Measurements from ENCODE around the gene DIS3L2.

DNA sequence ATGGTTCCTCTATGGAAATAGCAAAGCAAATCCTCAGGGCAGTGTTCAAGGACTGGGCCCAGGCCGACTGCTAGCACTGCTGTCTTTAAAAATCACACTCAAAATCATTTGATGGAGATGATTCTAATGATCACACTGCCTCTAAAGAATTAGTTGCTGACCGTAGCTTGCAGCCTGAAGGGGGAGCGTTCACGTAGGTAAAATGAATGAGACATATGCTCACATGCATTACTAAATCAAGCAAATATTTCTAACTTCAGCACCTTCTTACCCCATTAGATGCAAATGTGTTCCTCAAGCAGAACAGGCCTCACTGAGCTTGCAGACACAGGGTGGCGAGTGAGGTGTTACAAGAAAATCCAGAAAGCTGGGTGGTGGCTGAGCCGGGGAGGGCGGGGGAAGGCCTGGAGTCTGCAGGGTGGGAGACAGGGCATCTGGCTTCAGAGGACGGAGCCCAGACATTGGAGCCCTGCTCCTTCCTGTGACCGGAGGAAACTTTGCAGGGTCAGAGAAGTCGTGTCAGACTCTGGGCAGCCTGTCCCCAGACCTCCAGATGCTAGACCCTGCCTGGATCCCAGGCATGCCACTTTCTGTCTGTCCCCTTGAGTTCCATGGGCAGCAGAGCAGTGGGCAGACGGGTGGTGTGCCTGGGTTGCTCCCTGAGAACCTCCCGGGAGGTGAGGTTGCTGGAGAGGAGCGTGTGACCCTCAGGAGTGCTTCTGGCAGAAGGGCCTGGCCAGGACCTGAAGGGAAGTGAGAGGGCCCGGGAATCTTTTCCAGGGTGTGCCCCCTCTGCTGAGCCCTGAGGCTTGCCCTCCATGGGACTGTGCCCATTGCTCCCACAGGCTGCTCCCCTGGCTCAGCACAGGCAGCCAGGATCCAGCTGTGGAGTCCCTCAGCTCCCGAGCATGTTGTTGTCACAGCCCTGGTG is 28.3 kb upstream of the DIS3L2 start:
- TF ChIP-seq POLR2AphosphoS5 (IDR thresholded peaks at IDR 0.05; ENCODE audit: low read depth, low read length), result no peak
- TF ChIP-seq POLR2A (IDR thresholded peaks at IDR 0.05; ENCODE audit: low read depth, low read length), result no peak

Measured in GM12892 (cell line).